NT2/D1 (cell line): ENCODE results near the gene UBTD2.

Source experiments
- YY1 ChIP-seq: IDR thresholded peaks from 2 replicates; pipeline ENCODE4 v1.6.1; 2011; ENCODE audit not compliant: insufficient read length, insufficient read depth
- ZNF274 ChIP-seq: IDR thresholded peaks from 2 replicates; pipeline ENCODE4 v1.6.1; 2011; ENCODE audit warnings: mild to moderate bottlenecking, low read depth, low read length

DNA sequence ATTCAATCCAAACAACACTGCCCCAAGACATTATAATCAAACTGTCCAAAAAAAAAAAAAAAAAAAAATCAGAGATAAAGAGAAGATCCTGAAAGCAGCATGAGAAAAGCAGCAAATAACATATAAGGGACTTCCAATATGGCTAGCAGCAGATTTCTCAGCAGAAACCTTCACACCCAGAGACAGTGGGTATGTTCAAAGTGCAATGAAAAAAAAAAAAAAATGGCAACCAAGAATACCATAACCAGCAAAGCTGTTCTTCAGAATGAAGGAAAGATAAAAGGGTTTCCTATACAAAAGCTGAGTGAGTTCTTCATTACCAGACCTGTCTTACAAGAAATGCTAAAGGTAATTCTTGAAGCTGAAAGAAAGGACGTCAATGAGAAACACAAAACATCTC, 32.1 kb downstream of the UBTD2 start:
- no peak for TF ChIP-seq ZNF274
- no peak for TF ChIP-seq YY1
